GM21619 (cell line): ENCODE measurements around the gene TMIGD1.

Experiments used
- ATAC-seq: cut with Tn5 transposase; IDR thresholded peaks from one replicate; pipeline ENCODE4 v1.9.1; 2021; ENCODE audit not compliant: unreplicated experiment

The TMIGD1 gene

GRCh38 chr17:30333503-30334360 is at the start of gene TMIGD1:
Gene TMIGD1, minus strand, starts transcription at chr17:30334057. Its CDS starts 1,924 bp downstream, at chr17:30332133.
- no peak for ATAC-seq

- no peak for ATAC-seq
Measured at GRCh38 chr17:30382345-30382744, 48.5 kb upstream of the TMIGD1 start.

GRCh38 chr17:30381340-30381659 is 47.4 kb upstream of the TMIGD1 start:
- no peak for ATAC-seq

GRCh38 chr17:30380643-30381339 is 46.9 kb upstream of the TMIGD1 start:
- no peak for ATAC-seq

GRCh38 chr17:30379903-30380381 is 46.1 kb upstream of the TMIGD1 start:
- ATAC-seq: no peak

GRCh38 chr17:30379303-30379902 is 45.5 kb upstream of the TMIGD1 start:
- ATAC-seq: peak; percentile 9

DNA sequence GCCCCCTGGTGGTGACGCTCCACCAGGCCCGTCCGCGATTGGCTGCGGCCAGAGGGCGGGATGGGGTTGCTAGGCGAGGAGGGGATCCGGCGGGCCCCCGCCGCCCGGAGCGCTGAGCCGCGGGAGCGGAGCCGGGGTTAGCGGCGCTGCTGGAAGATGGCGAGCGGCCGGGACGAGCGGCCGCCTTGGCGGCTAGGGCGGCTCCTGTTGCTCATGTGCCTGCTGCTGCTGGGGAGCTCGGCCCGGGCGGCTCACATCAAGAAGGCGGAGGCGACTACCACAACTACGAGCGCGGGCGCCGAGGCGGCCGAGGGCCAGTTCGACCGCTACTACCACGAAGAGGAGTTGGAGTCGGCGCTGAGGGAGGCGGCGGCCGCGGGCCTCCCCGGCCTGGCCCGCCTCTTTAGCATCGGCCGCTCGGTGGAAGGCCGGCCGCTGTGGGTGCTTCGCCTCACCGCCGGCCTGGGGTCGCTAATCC is 45.0 kb upstream of the TMIGD1 start, which contains the start of gene CPD:
CPD (plus strand) TSS at position 103 of the 478 bp plus-strand sequence; CDS start at position 157, 54 bp downstream.
- ATAC-seq: peak; percentile 80

- ATAC-seq: peak; percentile 3
Measured at GRCh38 chr17:30378241-30378824, 44.5 kb upstream of the TMIGD1 start.

DNA sequence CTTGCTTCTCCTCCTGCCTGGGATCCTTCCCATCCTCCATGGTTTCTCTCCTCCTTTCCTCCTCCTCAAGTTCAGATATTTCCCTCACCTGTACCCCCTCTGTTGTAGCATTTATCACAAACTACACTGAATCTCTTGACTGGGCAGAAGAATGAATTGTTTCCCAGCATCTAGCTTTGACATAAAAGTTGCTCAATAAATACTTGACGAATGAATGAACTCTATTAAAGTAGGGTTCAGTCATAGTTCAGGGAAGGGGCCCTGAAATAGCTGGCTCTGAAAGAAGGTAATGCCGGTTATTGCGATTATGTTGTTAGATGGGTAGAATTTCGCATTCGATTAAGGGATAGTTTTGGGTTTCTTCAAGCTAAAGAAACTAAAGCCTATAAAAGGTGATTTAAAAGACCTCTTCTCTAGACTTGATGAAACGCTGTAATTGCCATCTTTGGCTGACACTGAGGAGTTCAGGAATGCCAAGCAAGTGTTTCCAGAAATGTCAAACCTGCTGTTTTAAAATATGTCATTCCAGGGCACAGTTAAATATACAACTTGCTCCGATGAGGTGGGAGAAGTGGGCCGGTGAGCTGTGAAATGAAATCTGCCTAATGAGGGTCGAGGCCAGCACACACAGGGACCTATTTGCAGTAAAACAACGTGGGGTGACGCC is 43.9 kb upstream of the TMIGD1 start:
- ATAC-seq: no peak

GRCh38 chr17:30376621-30377452 is 43.0 kb upstream of the TMIGD1 start:
- ATAC-seq: no peak

GRCh38 chr17:30375661-30376060 is 41.8 kb upstream of the TMIGD1 start:
- no peak for ATAC-seq

DNA sequence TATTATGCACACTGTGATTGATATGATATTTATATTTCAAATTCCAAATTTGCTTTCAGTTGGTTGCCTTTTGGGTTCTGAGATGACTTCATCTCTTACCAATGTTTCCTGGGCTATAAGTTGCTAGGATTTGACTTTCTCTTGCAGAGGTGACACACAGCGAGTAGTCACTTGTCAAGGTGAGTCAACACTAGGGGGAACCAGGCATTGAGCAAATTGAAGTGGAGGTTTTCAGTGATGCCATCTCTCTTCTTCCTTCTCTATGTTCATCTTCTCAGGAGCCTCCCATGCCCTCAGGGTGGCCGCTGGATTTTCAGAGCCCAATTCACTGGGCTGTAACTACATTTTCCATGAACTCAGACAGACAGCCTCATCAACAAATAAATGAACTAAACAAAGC is 38.9 kb upstream of the TMIGD1 start:
- no peak for ATAC-seq

- no peak for ATAC-seq
Measured at GRCh38 chr17:30369995-30370394, 36.1 kb upstream of the TMIGD1 start.

GRCh38 chr17:30368912-30369720 is 35.3 kb upstream of the TMIGD1 start:
- no peak for ATAC-seq

- no peak for ATAC-seq
Measured at GRCh38 chr17:30366536-30366935, 32.7 kb upstream of the TMIGD1 start.

- peak; percentile 83 for ATAC-seq
Measured at GRCh38 chr17:30363715-30364202, 29.9 kb upstream of the TMIGD1 start.

- no peak for ATAC-seq
Measured at GRCh38 chr17:30361766-30362279, 28.0 kb upstream of the TMIGD1 start.

- no peak for ATAC-seq
Measured at GRCh38 chr17:30360086-30360808, 26.4 kb upstream of the TMIGD1 start.
